Lower lobe of right lung (tissue), 2 donors: ENCODE measurements around the gene C1orf21. TPM values are rescaled to one million over a fixed set of nuclear protein-coding genes. Genes with fewer than 3 reads are reported as not detected.

ENCODE experiments used
- ATAC-seq, 2 donors: fragments of 200-7000 bp; cut with Tn5 transposase; one replicate each; pipeline ENCODE4 v1.9.1; 2020 to 2022; ENCODE audit warnings: mild to moderate bottlenecking in 2 of 2, moderate library complexity in 2 of 2
- DNase-seq: peaks from one replicate; pipeline ENCODE4 v3.0.0-alpha.2; 2020
- H3K27ac ChIP-seq: fragments of 200-600 bp; one replicate; pipeline ENCODE4 v1.8.0; 2022
- H3K27me3 ChIP-seq: fragments of 200-600 bp; one replicate; pipeline ENCODE4 v1.8.0; 2022; ENCODE audit warnings: low read depth
- H3K36me3 ChIP-seq: fragments of 200-600 bp; one replicate; pipeline ENCODE4 v1.8.0; 2022; ENCODE audit warnings: mild to moderate bottlenecking
- H3K4me1 ChIP-seq: fragments of 200-600 bp; one replicate; pipeline ENCODE4 v1.8.0; 2022
- H3K4me3 ChIP-seq: fragments of 200-600 bp; one replicate; pipeline ENCODE4 v1.8.0; 2022; ENCODE audit warnings: mild to moderate bottlenecking
- H3K9me3 ChIP-seq: fragments of 200-600 bp; one replicate; pipeline ENCODE4 v1.8.0; 2022
- intact Hi-C: fragments of 100-400 bp; cut with DNase I; formaldehyde crosslinking; loops from one replicate; pipeline ENCODE4 v1.11.0; 2022
- total RNA-seq: library from RNA; stranded (reverse); fragmentation: NEBNext Ultra II Directional; extraction: Animal tissue kit (Norgen Biotek cat#: 25700); gene quantifications from one replicate; pipeline ENCODE4 v1.2.1, GENCODE V29; 2021
- TF ChIP-seq, protein P1 (sequence below): fragments of 200-600 bp; IDR thresholded peaks from one replicate; pipeline ENCODE4 v1.8.0; 2022; ENCODE audit warnings: antibody characterized with exemption, mild to moderate bottlenecking
- donor health status: DM: no; HTN: yes; CAD: no; lungs with severe emphysema.

Gene C1orf21
- total RNA-seq, 1 donor from 2014 or later = 70.8 TPM

DNA sequence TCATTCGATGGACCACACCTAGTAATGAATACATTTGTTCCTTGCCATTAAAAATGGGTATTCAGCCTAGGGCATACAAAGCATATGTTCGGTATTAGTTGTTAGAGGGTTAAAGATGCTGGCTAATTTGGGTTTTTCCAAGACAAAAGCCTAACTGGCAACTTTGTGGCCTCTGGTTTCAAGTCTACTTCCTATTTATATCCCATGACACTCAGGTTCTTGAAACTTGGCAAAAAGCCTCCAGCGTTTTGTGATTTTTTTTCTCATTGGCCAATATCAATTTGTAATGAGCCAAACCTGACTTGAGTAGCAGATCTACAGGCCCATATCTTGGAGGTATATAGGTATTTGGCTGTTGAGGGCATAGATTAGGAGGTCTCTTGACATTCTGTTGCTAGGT is 75.3 kb downstream of the C1orf21 start:
- TF ChIP-seq, protein P1, sequence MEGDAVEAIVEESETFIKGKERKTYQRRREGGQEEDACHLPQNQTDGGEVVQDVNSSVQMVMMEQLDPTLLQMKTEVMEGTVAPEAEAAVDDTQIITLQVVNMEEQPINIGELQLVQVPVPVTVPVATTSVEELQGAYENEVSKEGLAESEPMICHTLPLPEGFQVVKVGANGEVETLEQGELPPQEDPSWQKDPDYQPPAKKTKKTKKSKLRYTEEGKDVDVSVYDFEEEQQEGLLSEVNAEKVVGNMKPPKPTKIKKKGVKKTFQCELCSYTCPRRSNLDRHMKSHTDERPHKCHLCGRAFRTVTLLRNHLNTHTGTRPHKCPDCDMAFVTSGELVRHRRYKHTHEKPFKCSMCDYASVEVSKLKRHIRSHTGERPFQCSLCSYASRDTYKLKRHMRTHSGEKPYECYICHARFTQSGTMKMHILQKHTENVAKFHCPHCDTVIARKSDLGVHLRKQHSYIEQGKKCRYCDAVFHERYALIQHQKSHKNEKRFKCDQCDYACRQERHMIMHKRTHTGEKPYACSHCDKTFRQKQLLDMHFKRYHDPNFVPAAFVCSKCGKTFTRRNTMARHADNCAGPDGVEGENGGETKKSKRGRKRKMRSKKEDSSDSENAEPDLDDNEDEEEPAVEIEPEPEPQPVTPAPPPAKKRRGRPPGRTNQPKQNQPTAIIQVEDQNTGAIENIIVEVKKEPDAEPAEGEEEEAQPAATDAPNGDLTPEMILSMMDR = no peak
- H3K4me1 ChIP-seq = peaks cover 17% of the 10 kb centered on the region
- no peaks in the 10 kb centered on the region for H3K36me3 ChIP-seq
- H3K27ac ChIP-seq = no peak overlapping the region
- no peak for DNase-seq
- no peak overlapping the region for H3K4me3 ChIP-seq
- H3K27me3 ChIP-seq = no peaks in the 10 kb centered on the region
- no peak for ATAC-seq
- intact Hi-C loops = no loop called here
- no peaks in the 10 kb centered on the region for H3K9me3 ChIP-seq

DNA sequence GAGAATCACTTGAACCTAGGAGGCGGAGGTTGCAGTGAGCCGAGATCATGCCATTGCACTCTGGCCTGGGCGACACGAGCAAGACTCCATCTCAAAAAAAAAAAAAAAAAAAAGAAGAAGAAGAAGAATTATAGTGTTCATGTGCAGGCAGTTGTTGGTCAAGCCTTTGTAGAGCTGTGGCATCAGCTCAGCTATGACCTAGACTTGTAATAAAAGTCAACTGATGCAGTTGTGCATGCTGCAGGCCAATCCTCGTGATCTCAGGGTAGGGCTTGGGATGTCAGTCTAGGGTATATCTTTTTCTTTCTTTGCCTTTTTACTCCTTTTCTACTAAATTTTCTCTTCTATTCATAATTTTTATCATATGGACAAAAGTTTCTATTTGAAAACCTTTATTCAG is 76.2 kb downstream of the C1orf21 start:
- Histone ChIP-seq H3K4me3 (no peak overlapping the region), H3K36me3 (no peaks in the 10 kb centered on the region), H3K27me3 (no peaks in the 10 kb centered on the region), H3K9me3 (no peaks in the 10 kb centered on the region), H3K4me1 (peaks cover 8% of the 10 kb centered on the region), H3K27ac (no peak overlapping the region)
- TF ChIP-seq, protein P1 = no peak
- DNase-seq (no peak), ATAC-seq (no peak)
- intact Hi-C loops = no loop called here

- ATAC-seq = no peak
- Histone ChIP-seq H3K27me3 (no peaks in the 10 kb centered on the region), H3K4me3 (no peak overlapping the region), H3K4me1 (peaks cover 5% of the 10 kb centered on the region), H3K36me3 (no peaks in the 10 kb centered on the region), H3K9me3 (no peaks in the 10 kb centered on the region), H3K27ac (no peak overlapping the region)
- intact Hi-C loops = no loop called here
- TF ChIP-seq, protein P1 = no peak
- no peak for DNase-seq
Observed at GRCh38 chr1:184463680-184464079, 76.9 kb downstream of the C1orf21 start.

- no peak overlapping the region for H3K27ac ChIP-seq
- no peaks in the 10 kb centered on the region for H3K36me3 ChIP-seq
- H3K27me3 ChIP-seq = no peaks in the 10 kb centered on the region
- intact Hi-C loops = no loop called here
- peaks cover 5% of the 10 kb centered on the region for H3K4me1 ChIP-seq
- no peak for ATAC-seq
- no peak overlapping the region for H3K4me3 ChIP-seq
- DNase-seq = no peak
- TF ChIP-seq, protein P1 = no peak
- no peaks in the 10 kb centered on the region for H3K9me3 ChIP-seq
Observed at GRCh38 chr1:184464757-184465156, 77.9 kb downstream of the C1orf21 start.

DNA sequence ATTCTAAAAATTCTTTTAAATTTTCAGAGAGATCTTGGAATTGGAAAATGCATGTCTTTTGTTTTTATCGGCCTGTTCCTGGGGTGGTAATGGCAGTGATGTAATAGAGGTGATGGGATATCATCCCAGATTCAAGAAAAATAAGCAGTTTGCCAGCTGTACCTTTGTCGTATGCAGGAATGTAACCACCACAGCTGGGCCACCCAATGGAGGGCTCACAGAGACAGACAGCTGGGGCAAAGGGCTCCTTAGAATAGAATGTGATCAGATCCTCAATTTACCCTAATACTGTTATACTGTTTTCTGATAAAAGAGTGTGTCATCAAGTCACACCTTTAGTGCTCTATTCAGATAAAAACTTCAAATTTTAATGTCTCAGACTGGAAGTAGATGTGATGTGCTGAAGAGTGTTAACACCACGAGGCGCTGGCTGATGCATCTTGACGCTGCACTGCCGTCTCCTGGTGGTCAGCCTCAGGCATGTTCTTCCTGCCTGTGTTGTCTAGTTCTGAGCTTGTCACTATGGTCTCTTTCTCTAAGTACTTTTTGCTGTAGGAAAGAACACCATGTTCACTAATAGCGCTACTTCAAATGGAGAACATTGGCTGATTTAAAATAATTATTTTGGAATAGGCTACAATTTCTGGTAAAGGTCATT is 78.8 kb downstream of the C1orf21 start:
- TF ChIP-seq, protein P1 = no peak
- H3K9me3 ChIP-seq = no peaks in the 10 kb centered on the region
- intact Hi-C loops = no loop called here
- ATAC-seq (no peak), DNase-seq (no peak)
- H3K27me3 ChIP-seq = no peaks in the 10 kb centered on the region
- H3K4me3 ChIP-seq = no peak overlapping the region
- H3K36me3 ChIP-seq = no peaks in the 10 kb centered on the region
- peaks cover 5% of the 10 kb centered on the region for H3K4me1 ChIP-seq
- no peak overlapping the region for H3K27ac ChIP-seq
